Mammary epithelial cell (primary cell): Measurements from ENCODE around the gene ZBED2.

Source experiments
- EZH2 ChIP-seq: IDR thresholded peaks from 2 replicates; pipeline ENCODE4 v1.6.1; 2012; ENCODE audit warnings: low read length, inconsistent platforms, borderline replicate concordance
- TF ChIP-seq, protein P1 (sequence below), 2 donors: IDR thresholded peaks in 1 of 2; conservative IDR thresholded peaks in 1 of 2; 2 replicates each; pipeline ENCODE4 v1.5.1; 2011 to 2012; ENCODE audit warnings: inconsistent platforms in 2 of 2, low read length in 2 of 2, mild to moderate bottlenecking in 2 of 2, control low read depth in 1 of 2, low read depth in 1 of 2; ENCODE audit not compliant: insufficient read depth in 1 of 2; ENCODE audit errors: extremely low read depth in 1 of 2

DNA sequence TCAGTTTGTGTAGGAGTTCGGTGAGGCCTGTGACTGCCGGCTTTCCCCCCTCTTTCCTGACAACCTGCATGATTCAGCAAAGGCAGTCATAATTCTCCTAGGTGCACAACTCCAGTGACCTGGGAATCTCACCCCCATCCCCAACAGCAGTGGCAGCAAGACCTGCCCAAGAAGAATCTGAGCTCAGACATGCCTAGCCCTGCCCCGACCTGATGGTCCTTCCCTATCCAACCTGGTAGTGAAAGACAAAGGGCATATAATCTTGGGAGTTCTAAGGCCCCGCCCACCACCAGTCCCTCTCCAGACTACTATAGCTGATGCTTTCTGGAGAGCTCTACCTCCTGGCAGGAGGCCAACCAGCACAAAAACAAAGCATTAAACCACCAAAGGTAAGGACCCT, 44.2 kb upstream of the ZBED2 start:
- TF ChIP-seq EZH2 = no peak
- TF ChIP-seq, protein P1, sequence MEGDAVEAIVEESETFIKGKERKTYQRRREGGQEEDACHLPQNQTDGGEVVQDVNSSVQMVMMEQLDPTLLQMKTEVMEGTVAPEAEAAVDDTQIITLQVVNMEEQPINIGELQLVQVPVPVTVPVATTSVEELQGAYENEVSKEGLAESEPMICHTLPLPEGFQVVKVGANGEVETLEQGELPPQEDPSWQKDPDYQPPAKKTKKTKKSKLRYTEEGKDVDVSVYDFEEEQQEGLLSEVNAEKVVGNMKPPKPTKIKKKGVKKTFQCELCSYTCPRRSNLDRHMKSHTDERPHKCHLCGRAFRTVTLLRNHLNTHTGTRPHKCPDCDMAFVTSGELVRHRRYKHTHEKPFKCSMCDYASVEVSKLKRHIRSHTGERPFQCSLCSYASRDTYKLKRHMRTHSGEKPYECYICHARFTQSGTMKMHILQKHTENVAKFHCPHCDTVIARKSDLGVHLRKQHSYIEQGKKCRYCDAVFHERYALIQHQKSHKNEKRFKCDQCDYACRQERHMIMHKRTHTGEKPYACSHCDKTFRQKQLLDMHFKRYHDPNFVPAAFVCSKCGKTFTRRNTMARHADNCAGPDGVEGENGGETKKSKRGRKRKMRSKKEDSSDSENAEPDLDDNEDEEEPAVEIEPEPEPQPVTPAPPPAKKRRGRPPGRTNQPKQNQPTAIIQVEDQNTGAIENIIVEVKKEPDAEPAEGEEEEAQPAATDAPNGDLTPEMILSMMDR (conservative IDR thresholded peaks at IDR 0.05 in 1 of 2, IDR thresholded peaks at IDR 0.05 in 1 of 2; ENCODE audit: extremely low read depth in 1 of 2, insufficient read depth in 1 of 2, low read depth in 1 of 2, low read length in 2 of 2) = no peak
